Measurements from ENCODE around the gene INPP4B. TPM values are rescaled to one million over a fixed set of nuclear protein-coding genes. Genes with fewer than 3 reads are reported as not detected.

The INPP4B gene
- total RNA-seq, 1 donor from 2014 or later: 12.0 TPM

- DNase-seq (ENCODE audit: low read depth): no peak
- no peak overlapping the region for H3K4me3 ChIP-seq (ENCODE audit: low read depth, low read length)
- TF ChIP-seq CTCF (conservative IDR thresholded peaks at IDR 0.05; ENCODE audit: low read depth, low read length): no peak
Observed at GRCh38 chr4:142697320-142697719, 148.8 kb downstream of the INPP4B start.

GRCh38 chr4:142696334-142697122, 149.6 kb downstream of the INPP4B start:
- no peak overlapping the region for H3K4me3 ChIP-seq (ENCODE audit: low read depth, low read length)
- DNase-seq (ENCODE audit: low read depth): no peak
- TF ChIP-seq CTCF (conservative IDR thresholded peaks at IDR 0.05; ENCODE audit: low read depth, low read length): no peak

- DNase-seq (ENCODE audit: low read depth): no peak
- no peak for TF ChIP-seq CTCF (conservative IDR thresholded peaks at IDR 0.05; ENCODE audit: low read depth, low read length)
- no peak overlapping the region for H3K4me3 ChIP-seq (ENCODE audit: low read depth, low read length)
Observed at GRCh38 chr4:142690406-142691163, 155.5 kb downstream of the INPP4B start.

- no peak for TF ChIP-seq CTCF (conservative IDR thresholded peaks at IDR 0.05; ENCODE audit: low read depth, low read length)
- no peak overlapping the region for H3K4me3 ChIP-seq (ENCODE audit: low read depth, low read length)
- no peak for DNase-seq (ENCODE audit: low read depth)
Observed at GRCh38 chr4:142687547-142688275, 158.4 kb downstream of the INPP4B start.

- DNase-seq (ENCODE audit: low read depth): no peak
- no peak for TF ChIP-seq CTCF (conservative IDR thresholded peaks at IDR 0.05; ENCODE audit: low read depth, low read length)
Observed at GRCh38 chr4:142686081-142686480, 160.0 kb downstream of the INPP4B start.

GRCh38 chr4:142683997-142684396, 162.1 kb downstream of the INPP4B start:
- no peak overlapping the region for H3K4me3 ChIP-seq (ENCODE audit: low read depth, low read length)
- no peak for TF ChIP-seq CTCF (conservative IDR thresholded peaks at IDR 0.05; ENCODE audit: low read depth, low read length)
- no peak for DNase-seq (ENCODE audit: low read depth)

More at GRCh38 chr4:142686081-142686480, 160.0 kb downstream of the INPP4B start:
- H3K4me3 ChIP-seq (ENCODE audit: low read depth, low read length): no peak overlapping the region

Data from epithelial cell of proximal tubule (primary cell).